ENCODE data around the gene GDPD4.

GDPD4 gene, protein sequence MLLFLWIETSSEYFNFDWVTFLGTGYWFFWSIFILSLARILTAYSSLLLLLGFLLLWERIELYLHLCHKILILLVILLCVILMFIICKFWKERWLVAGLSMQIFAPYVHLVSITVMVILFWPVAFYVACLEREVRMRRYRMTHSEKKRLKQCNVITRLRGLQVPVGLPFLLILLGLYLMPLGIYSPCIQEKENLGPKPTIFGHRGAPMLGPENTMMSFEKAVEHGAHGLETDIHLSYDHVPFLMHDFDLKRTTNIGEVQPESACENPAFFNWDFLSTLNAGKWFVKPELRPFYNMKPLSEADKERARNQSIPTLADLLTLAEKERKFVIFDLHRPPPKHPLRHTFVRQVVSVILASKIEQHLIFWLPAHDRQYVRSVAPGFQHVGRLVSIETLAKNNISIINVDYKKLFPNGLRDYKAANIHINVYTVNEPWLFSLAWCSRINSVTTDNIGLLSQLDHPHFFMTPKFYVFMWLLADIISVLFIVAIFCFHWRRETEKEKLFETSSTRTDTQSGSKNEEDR

DNA sequence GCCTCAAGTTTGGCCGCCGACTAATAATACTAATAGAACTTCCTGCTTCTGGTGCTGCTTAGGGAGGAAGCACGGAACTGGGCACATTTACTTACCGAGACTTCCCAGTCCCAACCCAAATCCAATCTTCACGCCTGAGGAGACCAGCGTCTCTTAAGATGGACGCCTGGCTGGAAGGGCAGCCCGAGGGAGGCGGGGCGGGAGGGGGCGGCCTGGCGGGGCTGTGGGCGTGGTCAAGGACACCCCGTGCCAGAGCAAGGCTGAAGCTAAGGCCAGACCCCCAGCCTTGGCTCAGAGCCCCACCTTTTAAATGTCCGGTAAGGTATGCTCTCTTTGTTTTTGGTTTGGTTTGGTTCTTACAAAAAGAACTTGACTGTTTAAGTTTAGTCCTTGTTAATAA lies at the start of gene GDPD4:
GDPD4 (minus strand) TSS at position 177 of the 400 bp plus-strand sequence. CDS start 16,549 bp downstream, outside the sequence.
- no peak for DNase-seq (ENCODE audit: low read depth, low spot score)

DNA sequence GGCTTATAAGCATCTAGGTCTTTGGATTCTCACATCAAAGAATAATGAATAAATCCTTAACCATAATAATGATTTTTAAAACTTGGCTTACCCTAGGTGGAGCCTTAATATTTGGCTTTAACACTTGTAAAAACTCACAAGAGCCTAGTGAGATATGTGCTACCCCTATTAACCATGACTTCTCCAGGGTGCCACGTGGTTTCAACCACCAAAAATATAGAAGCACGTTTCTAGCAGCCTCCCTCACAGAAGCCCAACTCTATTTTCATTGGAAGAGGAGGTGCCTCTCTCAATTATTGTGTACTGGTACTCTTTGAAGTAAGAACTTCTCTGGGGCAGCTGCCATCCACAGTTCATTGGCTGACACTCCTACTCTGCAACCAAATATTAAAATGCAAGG lies 46.5 kb upstream of the GDPD4 start:
- DNase-seq (ENCODE audit: low read depth, low spot score), result no peak

GRCh38 chr11:77346906-77347603 lies 45.6 kb upstream of the GDPD4 start:
- DNase-seq (ENCODE audit: low read depth, low spot score), result no peak

GRCh38 chr11:77345621-77346020 lies 44.1 kb upstream of the GDPD4 start:
- DNase-seq (ENCODE audit: low read depth, low spot score), result no peak

DNA sequence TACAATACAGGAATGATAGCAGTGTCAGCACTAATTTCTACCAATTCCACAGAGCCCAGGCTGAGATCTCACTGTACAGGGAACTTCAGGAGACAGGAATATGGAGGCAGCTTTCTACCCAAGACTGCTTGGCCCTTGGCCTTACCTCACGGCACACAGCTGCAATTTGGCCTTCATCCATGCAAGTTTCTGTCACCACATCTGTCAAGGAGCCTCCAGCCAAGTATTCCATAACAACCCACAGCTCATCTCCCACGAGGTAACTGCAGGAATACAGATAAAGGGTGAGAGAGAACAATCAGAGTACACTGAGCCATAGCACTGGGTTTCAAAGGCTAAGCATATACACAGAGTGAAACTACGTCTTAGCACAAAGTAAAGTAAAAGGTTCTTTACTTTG lies 39.0 kb upstream of the GDPD4 start:
- no peak for DNase-seq (ENCODE audit: low read depth, low spot score)

GRCh38 chr11:77332259-77332658 lies 30.8 kb upstream of the GDPD4 start:
- no peak for DNase-seq (ENCODE audit: low read depth, low spot score)

DNA sequence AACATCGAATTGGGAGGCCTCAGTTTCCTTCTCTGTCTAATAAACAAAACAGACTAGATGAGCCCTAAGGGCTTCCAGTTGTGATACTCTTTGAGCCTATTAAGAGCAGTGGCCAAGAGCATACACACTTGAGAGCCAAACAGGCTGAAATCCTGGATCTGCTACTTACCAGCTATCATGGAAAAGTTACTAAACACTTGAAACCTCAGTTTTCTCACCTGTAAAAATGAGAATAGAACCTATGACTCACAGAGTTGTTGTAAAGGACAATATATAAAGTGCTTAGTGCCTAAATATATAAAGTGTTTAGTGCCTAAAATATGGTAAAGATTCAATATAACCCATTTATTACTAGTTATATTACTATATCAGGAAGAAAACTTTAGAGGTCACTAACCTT lies 23.7 kb upstream of the GDPD4 start:
- DNase-seq (ENCODE audit: low read depth, low spot score), result no peak

- no peak for DNase-seq (ENCODE audit: low read depth, low spot score)
Observed at GRCh38 chr11:77324508-77324907, 23.0 kb upstream of the GDPD4 start.

- DNase-seq (ENCODE audit: low read depth, low spot score), result no peak
Observed at GRCh38 chr11:77322926-77323590, 21.6 kb upstream of the GDPD4 start.

- no peak for DNase-seq (ENCODE audit: low read depth, low spot score)
Observed at GRCh38 chr11:77322506-77322905, 21.0 kb upstream of the GDPD4 start.

GRCh38 chr11:77320351-77320750 lies 18.9 kb upstream of the GDPD4 start:
- no peak for DNase-seq (ENCODE audit: low read depth, low spot score)

DNA sequence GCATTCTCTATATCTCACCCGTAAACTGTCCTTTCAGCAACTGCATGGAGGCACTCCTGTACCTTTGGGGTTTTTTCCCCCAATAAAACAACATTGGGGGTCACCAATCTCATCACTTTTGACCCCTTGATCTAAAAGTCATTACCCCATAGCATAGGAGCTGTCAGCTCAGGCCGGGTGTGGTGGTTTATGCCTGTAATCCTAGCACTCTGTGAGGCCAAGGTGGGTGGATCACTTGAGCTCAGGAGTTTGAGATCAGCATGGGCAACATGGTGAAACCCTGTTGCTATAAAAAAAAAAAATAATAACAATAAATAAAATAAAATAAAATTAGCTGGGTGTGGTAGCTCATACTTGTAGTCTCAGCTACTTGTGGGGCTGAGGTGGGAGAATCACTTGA lies 17.1 kb upstream of the GDPD4 start:
- DNase-seq (ENCODE audit: low read depth, low spot score), result no peak

- DNase-seq (ENCODE audit: low read depth, low spot score), result no peak
Observed at GRCh38 chr11:77316733-77317342, 15.4 kb upstream of the GDPD4 start.

DNA sequence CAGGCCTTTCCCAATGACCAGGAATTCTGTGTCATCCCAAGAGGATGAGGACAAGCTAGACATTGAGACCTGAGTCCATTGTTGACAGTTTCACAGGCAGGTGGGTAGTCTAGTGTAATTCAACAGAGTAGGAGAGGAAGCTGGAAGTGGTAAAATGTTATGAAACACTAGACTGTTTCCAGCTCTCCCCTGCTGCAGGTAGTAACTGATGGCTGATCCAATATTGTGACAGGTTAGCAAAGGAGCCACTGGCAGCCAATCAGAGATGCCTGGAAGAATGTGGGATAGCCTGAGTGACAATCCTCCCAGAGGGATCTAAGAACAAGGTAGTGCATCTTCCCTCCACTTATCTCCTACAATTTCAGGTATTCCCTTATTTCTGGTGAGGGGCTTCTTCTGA lies 10.6 kb upstream of the GDPD4 start:
- DNase-seq (ENCODE audit: low read depth, low spot score), result no peak

- DNase-seq (ENCODE audit: low read depth, low spot score), result no peak
Observed at GRCh38 chr11:77311701-77312100, 10.2 kb upstream of the GDPD4 start.

GRCh38 chr11:77310721-77311120 lies 9.2 kb upstream of the GDPD4 start:
- no peak for DNase-seq (ENCODE audit: low read depth, low spot score)

GRCh38 chr11:77309401-77310085 lies 8.1 kb upstream of the GDPD4 start:
- DNase-seq (ENCODE audit: low read depth, low spot score), result no peak

GRCh38 chr11:77308838-77309237 lies 7.4 kb upstream of the GDPD4 start:
- DNase-seq (ENCODE audit: low read depth, low spot score), result no peak

DNA sequence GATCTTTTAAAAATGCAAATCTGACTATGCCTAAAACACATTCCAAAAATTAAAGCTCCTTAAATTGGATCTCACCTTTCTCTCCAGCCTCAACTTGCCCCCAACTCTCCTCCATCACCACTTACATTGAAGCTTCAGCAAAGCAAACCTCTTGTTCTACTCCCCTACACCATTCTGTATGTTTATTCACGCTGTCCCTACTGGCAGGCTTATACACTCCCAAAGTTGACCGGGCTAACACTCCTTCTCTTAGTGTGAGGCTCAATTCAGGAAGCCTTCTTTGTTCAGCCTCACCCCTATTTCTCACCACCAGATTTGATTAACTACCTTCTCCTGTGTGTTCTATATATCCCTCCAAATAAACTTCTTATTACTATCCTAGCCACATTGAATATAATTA lies 1.8 kb upstream of the GDPD4 start:
- DNase-seq (ENCODE audit: low read depth, low spot score), result no peak

DNA sequence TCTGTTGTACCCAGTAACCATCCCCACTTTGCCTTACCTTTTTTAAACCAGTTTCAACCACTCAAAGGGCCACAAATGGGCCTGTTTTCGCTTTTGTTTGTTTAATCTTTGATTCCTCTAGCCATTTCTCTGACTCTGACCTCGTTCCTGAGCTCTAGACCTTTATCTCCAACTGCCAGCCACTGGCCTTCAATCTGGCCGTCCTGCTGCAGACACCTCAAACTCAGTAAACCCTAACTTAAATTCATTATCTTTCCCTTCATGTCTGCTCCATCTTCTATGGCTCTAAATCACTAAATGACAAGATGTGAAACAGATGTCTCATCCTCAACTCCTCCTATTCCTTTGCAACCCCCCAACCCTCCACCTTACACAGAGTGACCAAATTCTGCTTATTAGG lies 1.3 kb upstream of the GDPD4 start:
- DNase-seq (ENCODE audit: low read depth, low spot score), result no peak

- DNase-seq (ENCODE audit: low read depth, low spot score), result no peak
Observed at GRCh38 chr11:77300695-77301094, 791 bp downstream of the GDPD4 start.

Data from brain pericyte (primary cell).